HL-60 (cell line): ENCODE results near the gene UBXN4.

Experiments used
- GABPA ChIP-seq: IDR thresholded peaks from 2 replicates; pipeline ENCODE4 v1.6.1; 2012; ENCODE audit warnings: low read depth
- POLR2AphosphoS5 ChIP-seq: IDR thresholded peaks from 2 replicates; pipeline ENCODE4 v1.6.1; 2012; ENCODE audit warnings: low read depth
- SPI1 ChIP-seq: IDR thresholded peaks from 2 replicates; pipeline ENCODE4 v1.6.1; 2012; ENCODE audit warnings: low read depth, mild to moderate bottlenecking, borderline replicate concordance
- TF ChIP-seq, protein P1 (sequence below): IDR thresholded peaks from one replicate; pipeline ENCODE4 v1.5.1; 2011; ENCODE audit warnings: low read length, control low read depth, inconsistent platforms; ENCODE audit not compliant: insufficient read depth
- TF ChIP-seq, protein P2 (sequence below): IDR thresholded peaks from 2 replicates; pipeline ENCODE4 v1.6.1; 2012; ENCODE audit warnings: low read depth; ENCODE audit not compliant: insufficient replicate concordance

DNA sequence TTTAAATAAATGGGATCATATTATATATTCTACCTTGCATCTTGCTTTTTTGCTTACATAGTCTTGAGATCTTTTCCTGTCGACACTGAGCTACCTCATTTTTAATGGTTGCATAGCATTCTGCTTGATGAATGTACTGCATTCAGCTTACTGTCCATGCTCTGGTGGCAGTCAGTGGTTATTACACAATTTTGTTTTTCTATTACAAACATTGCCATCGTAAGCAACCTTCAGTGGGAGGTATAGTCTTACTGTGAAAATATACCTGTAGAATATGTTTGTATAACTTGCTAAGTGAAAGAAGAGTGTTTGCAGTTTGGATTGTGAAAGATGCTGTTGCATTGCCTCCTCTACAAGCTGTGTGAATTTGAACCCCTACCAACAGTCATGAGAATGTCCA is 43.4 kb downstream of the UBXN4 start:
- TF ChIP-seq, protein P1, sequence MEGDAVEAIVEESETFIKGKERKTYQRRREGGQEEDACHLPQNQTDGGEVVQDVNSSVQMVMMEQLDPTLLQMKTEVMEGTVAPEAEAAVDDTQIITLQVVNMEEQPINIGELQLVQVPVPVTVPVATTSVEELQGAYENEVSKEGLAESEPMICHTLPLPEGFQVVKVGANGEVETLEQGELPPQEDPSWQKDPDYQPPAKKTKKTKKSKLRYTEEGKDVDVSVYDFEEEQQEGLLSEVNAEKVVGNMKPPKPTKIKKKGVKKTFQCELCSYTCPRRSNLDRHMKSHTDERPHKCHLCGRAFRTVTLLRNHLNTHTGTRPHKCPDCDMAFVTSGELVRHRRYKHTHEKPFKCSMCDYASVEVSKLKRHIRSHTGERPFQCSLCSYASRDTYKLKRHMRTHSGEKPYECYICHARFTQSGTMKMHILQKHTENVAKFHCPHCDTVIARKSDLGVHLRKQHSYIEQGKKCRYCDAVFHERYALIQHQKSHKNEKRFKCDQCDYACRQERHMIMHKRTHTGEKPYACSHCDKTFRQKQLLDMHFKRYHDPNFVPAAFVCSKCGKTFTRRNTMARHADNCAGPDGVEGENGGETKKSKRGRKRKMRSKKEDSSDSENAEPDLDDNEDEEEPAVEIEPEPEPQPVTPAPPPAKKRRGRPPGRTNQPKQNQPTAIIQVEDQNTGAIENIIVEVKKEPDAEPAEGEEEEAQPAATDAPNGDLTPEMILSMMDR = no peak
- TF ChIP-seq, protein P2, sequence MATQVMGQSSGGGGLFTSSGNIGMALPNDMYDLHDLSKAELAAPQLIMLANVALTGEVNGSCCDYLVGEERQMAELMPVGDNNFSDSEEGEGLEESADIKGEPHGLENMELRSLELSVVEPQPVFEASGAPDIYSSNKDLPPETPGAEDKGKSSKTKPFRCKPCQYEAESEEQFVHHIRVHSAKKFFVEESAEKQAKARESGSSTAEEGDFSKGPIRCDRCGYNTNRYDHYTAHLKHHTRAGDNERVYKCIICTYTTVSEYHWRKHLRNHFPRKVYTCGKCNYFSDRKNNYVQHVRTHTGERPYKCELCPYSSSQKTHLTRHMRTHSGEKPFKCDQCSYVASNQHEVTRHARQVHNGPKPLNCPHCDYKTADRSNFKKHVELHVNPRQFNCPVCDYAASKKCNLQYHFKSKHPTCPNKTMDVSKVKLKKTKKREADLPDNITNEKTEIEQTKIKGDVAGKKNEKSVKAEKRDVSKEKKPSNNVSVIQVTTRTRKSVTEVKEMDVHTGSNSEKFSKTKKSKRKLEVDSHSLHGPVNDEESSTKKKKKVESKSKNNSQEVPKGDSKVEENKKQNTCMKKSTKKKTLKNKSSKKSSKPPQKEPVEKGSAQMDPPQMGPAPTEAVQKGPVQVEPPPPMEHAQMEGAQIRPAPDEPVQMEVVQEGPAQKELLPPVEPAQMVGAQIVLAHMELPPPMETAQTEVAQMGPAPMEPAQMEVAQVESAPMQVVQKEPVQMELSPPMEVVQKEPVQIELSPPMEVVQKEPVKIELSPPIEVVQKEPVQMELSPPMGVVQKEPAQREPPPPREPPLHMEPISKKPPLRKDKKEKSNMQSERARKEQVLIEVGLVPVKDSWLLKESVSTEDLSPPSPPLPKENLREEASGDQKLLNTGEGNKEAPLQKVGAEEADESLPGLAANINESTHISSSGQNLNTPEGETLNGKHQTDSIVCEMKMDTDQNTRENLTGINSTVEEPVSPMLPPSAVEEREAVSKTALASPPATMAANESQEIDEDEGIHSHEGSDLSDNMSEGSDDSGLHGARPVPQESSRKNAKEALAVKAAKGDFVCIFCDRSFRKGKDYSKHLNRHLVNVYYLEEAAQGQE = no peak
- TF ChIP-seq POLR2AphosphoS5 = no peak
- no peak for TF ChIP-seq GABPA
- no peak for TF ChIP-seq SPI1
